K562 (cell line): ENCODE measurements around the gene ITSN1. TPM values are rescaled to one million over a fixed set of nuclear protein-coding genes. Genes with fewer than 3 reads are reported as not detected.
A peak's percentile ranks its signal among the peaks of the same experiment; 100 is the strongest.

Experiments used
- IFI16 ChIP-seq: fragments of 250-450 bp; sonication (Bioruptor Pico); IDR thresholded peaks from 2 replicates; pipeline ENCODE4 v2.1.2; 2022; ENCODE audit warnings: mild to moderate bottlenecking, inconsistent platforms
- KLF16 ChIP-seq: IDR thresholded peaks from 2 replicates; pipeline ENCODE4 v1.6.1; 2016; ENCODE audit warnings: antibody characterized with exemption
- NFE2 ChIP-seq: IDR thresholded peaks from 2 replicates; pipeline ENCODE4 v1.6.1; 2014; ENCODE audit warnings: antibody characterized with exemption, low read depth
- SMARCA5 ChIP-seq: fragments of 450-650 bp; IDR thresholded peaks from 2 replicates; pipeline ENCODE4 v1.6.1; 2016
- SRSF7 ChIP-seq: fragments of 200-400 bp; formaldehyde crosslinking; optimal IDR thresholded peaks from 2 replicates; pipeline ENCODE3; 2017; ENCODE audit warnings: mild to moderate bottlenecking, low read depth, low read length
- TEAD4 ChIP-seq, 2 experiments: sonication (generic) in 1 of 2; formaldehyde crosslinking in 1 of 2; IDR thresholded peaks; 2 replicates each; pipeline versions ENCODE4 v1.6.1 to v1.8.0; 2012 to 2022; ENCODE audit warnings: borderline replicate concordance in 1 of 2, inconsistent platforms in 1 of 2, low read length in 1 of 2, mild to moderate bottlenecking in 1 of 2, missing genetic modification reagents in 1 of 2
- WHSC1 ChIP-seq: IDR thresholded peaks from one replicate; pipeline ENCODE4 v1.6.1; 2012; ENCODE audit warnings: low read length, control low read depth, inconsistent platforms
- ZBED1 ChIP-seq: IDR thresholded peaks from 2 replicates; pipeline ENCODE4 v1.6.1; 2014
- ZKSCAN8 ChIP-seq: fragments of 200-800 bp; sonication (Bioruptor generic); IDR thresholded peaks from 2 replicates; pipeline ENCODE4 v1.6.1; 2016; ENCODE audit warnings: missing genetic modification characterization, missing compliant biosample characterization
- ZNF707 ChIP-seq: fragments of 250-450 bp; sonication (Bioruptor Pico); conservative IDR thresholded peaks from 2 replicates; pipeline ENCODE4 v1.8.0; 2022; ENCODE audit warnings: inconsistent platforms, mild to moderate bottlenecking, moderate library complexity
- ZNF780A ChIP-seq: fragments of 250-450 bp; sonication (Bioruptor Pico); IDR thresholded peaks from 2 replicates; pipeline ENCODE4 v1.5.0; 2021; ENCODE audit warnings: mild to moderate bottlenecking
- polyA plus RNA-seq, 8 experiments: library from polyadenylated mRNA; depleted of rRNA in 4 of 8; stranded (reverse) in 5 of 8; unstranded in 3 of 8; fragments of >200 nt; fragmentation: Nextera tagmentation in 2 of 8; fragmentation: Illumina TruSeq in 1 of 8; extraction: Ambion mirVana in 2 of 8; extraction: Trizol in 1 of 8; gene quantifications; 2 replicates each; pipeline versions ENCODE4 v1.2.1 to v1.2.3, GENCODE V29; 2011 to 2014; ENCODE audit warnings: inconsistent platforms in 1 of 8, missing spikeins in 1 of 8
- total RNA-seq, 7 experiments: library from RNA; depleted of rRNA in 6 of 7; stranded (reverse); fragments of >200 nt in 6 of 7; fragmentation: Illumina TruSeq in 2 of 7; extraction: Trizol in 2 of 7; gene quantifications; 2 replicates each; pipeline versions ENCODE4 v1.2.1 to v1.2.3, GENCODE V29; 2011 to 2021; ENCODE audit warnings: low replicate concordance in 1 of 7
- TF ChIP-seq, protein P1 (sequence below), 3 experiments: fragments of 200-800 bp in 1 of 3; fragments of 250-450 bp in 1 of 3; fragments of 450-650 bp in 1 of 3; sonication (Bioruptor Pico) in 1 of 3; sonication (Bioruptor generic) in 1 of 3; formaldehyde crosslinking in 1 of 3; IDR thresholded peaks; 2 replicates each; pipeline versions ENCODE4 v1.6.1 to v1.8.0; 2016 to 2022; ENCODE audit warnings: mild to moderate bottlenecking in 2 of 3, missing genetic modification characterization in 2 of 3, missing compliant biosample characterization in 1 of 3, moderate library complexity in 1 of 3
- TF ChIP-seq, protein P2 (sequence below), 2 experiments: fragments of 450-650 bp; formaldehyde crosslinking in 1 of 2; IDR thresholded peaks; 2 replicates each; pipeline versions ENCODE4 v1.4.0 to v1.6.1; 2014 to 2020; ENCODE audit warnings: mild to moderate bottlenecking in 2 of 2, borderline replicate concordance in 1 of 2, low read depth in 1 of 2
- TF ChIP-seq, protein P3 (sequence below): fragments of 450-650 bp; conservative IDR thresholded peaks from 2 replicates; pipeline ENCODE4 v1.6.1; 2016; ENCODE audit warnings: missing genetic modification characterization, low read depth, mild to moderate bottlenecking, control low read depth, missing compliant biosample characterization

The ITSN1 gene
- total and polyA plus RNA-seq, 9 of the 15 experiments (the other 6 are each of a cell fraction or from before 2014, with no cell fraction given) = 1.1 to 12.6 (median 4.8) TPM

DNA sequence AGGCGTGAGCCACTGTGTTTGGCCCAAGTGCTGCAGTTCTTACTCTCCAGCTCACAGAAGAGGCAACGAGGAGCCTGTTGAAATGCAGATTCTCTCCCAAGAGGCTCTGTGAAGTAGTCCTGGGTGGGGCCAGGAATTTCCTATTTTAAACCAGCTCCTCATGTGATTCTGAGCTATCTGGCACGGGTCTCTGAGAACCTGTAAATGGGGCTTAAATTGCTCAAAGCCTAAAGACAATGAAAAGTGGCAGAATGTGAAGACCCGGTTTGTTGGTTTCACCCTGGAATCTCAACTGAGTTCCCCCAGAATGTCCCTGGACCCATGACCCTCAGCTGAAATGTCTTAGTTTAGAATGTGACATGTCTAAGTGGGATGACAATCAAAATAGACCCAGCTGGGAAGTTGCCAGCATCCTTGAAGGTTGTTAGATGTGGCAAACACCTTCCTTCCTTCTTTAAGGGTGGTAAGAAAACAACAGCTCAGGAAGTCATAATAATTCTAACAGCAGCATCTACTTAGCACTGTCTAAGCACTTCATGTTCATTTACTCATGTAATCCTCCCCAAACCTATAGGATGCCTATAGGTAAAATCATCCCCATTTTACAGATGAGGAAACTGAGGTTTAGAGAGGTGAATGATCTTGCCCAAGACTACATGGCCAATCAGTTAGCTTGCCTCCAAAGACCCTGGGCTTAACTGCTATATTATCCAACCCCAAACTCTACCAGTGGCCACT is 294.2 kb downstream of the ITSN1 start (continued):
- TF ChIP-seq KLF16 = no peak
- no peak for TF ChIP-seq ZKSCAN8
- peak; percentile 80 for TF ChIP-seq SMARCA5
- no peak for TF ChIP-seq TEAD4 (IDR thresholded peaks at IDR 0.05; ENCODE audit: low read length)
- TF ChIP-seq TEAD4 (CRISPR knock-in tag; IDR thresholded peaks at IDR 0.05; ENCODE audit: borderline replicate concordance) = no peak
- TF ChIP-seq, protein P1, sequence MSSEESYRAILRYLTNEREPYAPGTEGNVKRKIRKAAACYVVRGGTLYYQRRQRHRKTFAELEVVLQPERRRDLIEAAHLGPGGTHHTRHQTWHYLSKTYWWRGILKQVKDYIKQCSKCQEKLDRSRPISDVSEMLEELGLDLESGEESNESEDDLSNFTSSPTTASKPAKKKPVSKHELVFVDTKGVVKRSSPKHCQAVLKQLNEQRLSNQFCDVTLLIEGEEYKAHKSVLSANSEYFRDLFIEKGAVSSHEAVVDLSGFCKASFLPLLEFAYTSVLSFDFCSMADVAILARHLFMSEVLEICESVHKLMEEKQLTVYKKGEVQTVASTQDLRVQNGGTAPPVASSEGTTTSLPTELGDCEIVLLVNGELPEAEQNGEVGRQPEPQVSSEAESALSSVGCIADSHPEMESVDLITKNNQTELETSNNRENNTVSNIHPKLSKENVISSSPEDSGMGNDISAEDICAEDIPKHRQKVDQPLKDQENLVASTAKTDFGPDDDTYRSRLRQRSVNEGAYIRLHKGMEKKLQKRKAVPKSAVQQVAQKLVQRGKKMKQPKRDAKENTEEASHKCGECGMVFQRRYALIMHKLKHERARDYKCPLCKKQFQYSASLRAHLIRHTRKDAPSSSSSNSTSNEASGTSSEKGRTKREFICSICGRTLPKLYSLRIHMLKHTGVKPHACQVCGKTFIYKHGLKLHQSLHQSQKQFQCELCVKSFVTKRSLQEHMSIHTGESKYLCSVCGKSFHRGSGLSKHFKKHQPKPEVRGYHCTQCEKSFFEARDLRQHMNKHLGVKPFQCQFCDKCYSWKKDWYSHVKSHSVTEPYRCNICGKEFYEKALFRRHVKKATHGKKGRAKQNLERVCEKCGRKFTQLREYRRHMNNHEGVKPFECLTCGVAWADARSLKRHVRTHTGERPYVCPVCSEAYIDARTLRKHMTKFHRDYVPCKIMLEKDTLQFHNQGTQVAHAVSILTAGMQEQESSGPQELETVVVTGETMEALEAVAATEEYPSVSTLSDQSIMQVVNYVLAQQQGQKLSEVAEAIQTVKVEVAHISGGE (CRISPR knock-in tag; IDR thresholded peaks at IDR 0.05) = no peak
- no peak for TF ChIP-seq SRSF7
- TF ChIP-seq, protein P2, sequence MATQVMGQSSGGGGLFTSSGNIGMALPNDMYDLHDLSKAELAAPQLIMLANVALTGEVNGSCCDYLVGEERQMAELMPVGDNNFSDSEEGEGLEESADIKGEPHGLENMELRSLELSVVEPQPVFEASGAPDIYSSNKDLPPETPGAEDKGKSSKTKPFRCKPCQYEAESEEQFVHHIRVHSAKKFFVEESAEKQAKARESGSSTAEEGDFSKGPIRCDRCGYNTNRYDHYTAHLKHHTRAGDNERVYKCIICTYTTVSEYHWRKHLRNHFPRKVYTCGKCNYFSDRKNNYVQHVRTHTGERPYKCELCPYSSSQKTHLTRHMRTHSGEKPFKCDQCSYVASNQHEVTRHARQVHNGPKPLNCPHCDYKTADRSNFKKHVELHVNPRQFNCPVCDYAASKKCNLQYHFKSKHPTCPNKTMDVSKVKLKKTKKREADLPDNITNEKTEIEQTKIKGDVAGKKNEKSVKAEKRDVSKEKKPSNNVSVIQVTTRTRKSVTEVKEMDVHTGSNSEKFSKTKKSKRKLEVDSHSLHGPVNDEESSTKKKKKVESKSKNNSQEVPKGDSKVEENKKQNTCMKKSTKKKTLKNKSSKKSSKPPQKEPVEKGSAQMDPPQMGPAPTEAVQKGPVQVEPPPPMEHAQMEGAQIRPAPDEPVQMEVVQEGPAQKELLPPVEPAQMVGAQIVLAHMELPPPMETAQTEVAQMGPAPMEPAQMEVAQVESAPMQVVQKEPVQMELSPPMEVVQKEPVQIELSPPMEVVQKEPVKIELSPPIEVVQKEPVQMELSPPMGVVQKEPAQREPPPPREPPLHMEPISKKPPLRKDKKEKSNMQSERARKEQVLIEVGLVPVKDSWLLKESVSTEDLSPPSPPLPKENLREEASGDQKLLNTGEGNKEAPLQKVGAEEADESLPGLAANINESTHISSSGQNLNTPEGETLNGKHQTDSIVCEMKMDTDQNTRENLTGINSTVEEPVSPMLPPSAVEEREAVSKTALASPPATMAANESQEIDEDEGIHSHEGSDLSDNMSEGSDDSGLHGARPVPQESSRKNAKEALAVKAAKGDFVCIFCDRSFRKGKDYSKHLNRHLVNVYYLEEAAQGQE (IDR thresholded peaks at IDR 0.05; ENCODE audit: borderline replicate concordance) = no peak
- TF ChIP-seq, protein P2 (CRISPR knock-in tag; IDR thresholded peaks at IDR 0.05; ENCODE audit: low read depth) = no peak
- TF ChIP-seq WHSC1 = no peak
- TF ChIP-seq ZNF707 = no peak
- no peak for TF ChIP-seq NFE2
- no peak for TF ChIP-seq IFI16
- TF ChIP-seq, protein P3, sequence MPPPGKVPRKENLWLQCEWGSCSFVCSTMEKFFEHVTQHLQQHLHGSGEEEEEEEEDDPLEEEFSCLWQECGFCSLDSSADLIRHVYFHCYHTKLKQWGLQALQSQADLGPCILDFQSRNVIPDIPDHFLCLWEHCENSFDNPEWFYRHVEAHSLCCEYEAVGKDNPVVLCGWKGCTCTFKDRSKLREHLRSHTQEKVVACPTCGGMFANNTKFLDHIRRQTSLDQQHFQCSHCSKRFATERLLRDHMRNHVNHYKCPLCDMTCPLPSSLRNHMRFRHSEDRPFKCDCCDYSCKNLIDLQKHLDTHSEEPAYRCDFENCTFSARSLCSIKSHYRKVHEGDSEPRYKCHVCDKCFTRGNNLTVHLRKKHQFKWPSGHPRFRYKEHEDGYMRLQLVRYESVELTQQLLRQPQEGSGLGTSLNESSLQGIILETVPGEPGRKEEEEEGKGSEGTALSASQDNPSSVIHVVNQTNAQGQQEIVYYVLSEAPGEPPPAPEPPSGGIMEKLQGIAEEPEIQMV (tag) = no peak
- no peak for TF ChIP-seq ZBED1
- TF ChIP-seq ZNF780A = no peak
